AG04450 (cell line): ENCODE results near the gene PIK3R4. TPM values are rescaled to one million over a fixed set of nuclear protein-coding genes. Genes with fewer than 3 reads are reported as not detected.

Experiments
- CTCF ChIA-PET: fragments of 300-600, 350-600 bp; formaldehyde crosslinking; extraction: SDS; loops from one replicate; lab custom pipeline; 2022; ENCODE audit warnings: antibody characterized with exemption, inconsistent platforms; lab: Charles Lee
- POLR2A ChIA-PET: fragments of 350-600 bp; formaldehyde crosslinking; extraction: SDS; loops from one replicate; lab custom pipeline; 2021; ENCODE audit warnings: antibody characterized with exemption, inconsistent platforms; lab: Yijun Ruan, JAX
- DNase-seq: peaks from one replicate; pipeline ENCODE4 v3.0.0-alpha.2; 2011; ENCODE audit warnings: low read depth, low spot score
- H3K27ac ChIP-seq: one replicate; pipeline ENCODE4 v1.5.1; 2012; ENCODE audit warnings: low read depth, low read length, control low read depth
- H3K27me3 ChIP-seq: one replicate; pipeline ENCODE4 v1.6.0; 2012; ENCODE audit warnings: low read length; ENCODE audit not compliant: control insufficient read depth, insufficient read depth
- H3K4me3 ChIP-seq: 2 replicates; pipeline ENCODE4 v1.5.1; 2011; ENCODE audit warnings: mild to moderate bottlenecking, low read depth, low read length, control low read depth
- H3K9me3 ChIP-seq: 2 replicates; pipeline ENCODE4 v1.5.1; 2012; ENCODE audit warnings: low read length; ENCODE audit not compliant: control insufficient read depth, insufficient read depth
- polyA plus RNA-seq: library from polyadenylated mRNA; depleted of rRNA; stranded (reverse); fragments of >200 nt; gene quantifications from 2 replicates; pipeline ENCODE4 v1.2.3, GENCODE V29; 2011
- TF ChIP-seq, protein P1 (sequence below): IDR thresholded peaks from 2 replicates; pipeline ENCODE4 v1.5.1; 2011; ENCODE audit warnings: low read depth, low read length, control low read depth, inconsistent platforms

Gene PIK3R4
- polyA plus RNA-seq, 1 experiment: 25.6 TPM

DNA sequence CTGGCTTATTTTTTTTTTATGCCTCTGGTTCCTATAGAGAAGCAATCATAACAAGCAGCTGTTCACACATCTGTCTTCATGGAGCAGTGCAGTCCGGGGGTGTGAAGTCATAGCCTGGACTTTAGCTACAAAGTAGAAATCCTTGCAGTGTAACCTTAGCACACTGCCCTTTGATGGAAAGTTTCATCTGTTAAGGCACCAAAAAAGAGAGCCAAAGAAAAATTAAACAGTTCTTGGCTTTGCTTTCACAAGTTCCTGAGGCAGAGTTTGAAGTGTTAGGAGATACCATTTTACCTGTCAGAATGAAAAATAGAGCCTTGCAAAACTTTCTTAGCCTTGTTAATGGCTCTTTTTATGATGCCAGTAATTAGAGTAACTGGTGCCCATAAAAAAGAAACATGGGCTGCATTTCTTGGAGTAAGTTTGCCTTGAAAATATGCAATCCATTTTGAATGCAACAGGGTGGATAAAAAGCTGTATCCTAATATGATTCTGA, 84.1 kb downstream of the PIK3R4 start:
- no peaks in the 10 kb centered on the region for H3K27me3 ChIP-seq
- POLR2A ChIA-PET: interaction anchor here (0.6 kb wide), 1 partner anchor 14 kb away, joined by 3 read pairs; no protein-coding TSS in a partner anchor
- no peaks in the 10 kb centered on the region for H3K9me3 ChIP-seq
- DNase-seq: no peak
- no peak overlapping the region for H3K27ac ChIP-seq
- no peak overlapping the region for H3K4me3 ChIP-seq
- TF ChIP-seq, protein P1, sequence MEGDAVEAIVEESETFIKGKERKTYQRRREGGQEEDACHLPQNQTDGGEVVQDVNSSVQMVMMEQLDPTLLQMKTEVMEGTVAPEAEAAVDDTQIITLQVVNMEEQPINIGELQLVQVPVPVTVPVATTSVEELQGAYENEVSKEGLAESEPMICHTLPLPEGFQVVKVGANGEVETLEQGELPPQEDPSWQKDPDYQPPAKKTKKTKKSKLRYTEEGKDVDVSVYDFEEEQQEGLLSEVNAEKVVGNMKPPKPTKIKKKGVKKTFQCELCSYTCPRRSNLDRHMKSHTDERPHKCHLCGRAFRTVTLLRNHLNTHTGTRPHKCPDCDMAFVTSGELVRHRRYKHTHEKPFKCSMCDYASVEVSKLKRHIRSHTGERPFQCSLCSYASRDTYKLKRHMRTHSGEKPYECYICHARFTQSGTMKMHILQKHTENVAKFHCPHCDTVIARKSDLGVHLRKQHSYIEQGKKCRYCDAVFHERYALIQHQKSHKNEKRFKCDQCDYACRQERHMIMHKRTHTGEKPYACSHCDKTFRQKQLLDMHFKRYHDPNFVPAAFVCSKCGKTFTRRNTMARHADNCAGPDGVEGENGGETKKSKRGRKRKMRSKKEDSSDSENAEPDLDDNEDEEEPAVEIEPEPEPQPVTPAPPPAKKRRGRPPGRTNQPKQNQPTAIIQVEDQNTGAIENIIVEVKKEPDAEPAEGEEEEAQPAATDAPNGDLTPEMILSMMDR: no peak
- CTCF ChIA-PET: interaction anchor here (0.5 kb wide), 1 partner anchor 97 kb away, joined by 4 read pairs; no protein-coding TSS in a partner anchor

DNA sequence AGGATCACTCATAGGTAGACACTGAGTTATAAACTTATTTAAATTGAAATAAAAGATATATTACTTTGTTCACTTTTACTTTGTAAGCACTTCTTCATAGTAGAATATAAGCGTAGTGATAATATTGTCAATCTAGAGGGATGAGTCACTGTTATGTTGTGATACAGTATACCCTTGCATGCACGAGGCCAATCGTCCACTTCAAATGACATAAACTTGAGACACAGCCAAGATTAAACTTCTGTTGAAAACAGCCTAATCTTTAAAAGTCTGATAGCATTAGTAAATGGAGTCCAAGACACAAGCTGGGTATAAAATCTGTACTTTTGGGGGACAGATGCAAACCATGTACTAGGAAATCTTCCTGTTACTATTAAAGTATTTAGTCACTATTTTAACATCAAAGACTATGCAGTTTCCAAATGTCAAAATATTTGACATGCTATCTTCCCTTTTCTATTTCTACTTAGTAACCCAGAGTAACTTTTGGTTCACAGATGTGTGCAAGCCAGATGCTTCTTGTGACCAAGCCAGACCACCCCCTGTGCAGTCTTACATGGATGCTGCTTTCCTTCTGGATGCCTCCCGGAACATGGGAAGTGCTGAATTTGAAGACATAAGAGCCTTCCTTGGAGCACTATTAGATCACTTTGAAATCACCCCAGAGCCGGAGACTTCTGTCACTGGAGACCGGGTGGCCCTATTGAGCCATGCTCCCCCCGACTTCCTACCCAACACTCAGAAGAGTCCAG, 85.3 kb downstream of the PIK3R4 start:
- DNase-seq: peak; percentile 6
- no peak overlapping the region for H3K4me3 ChIP-seq
- TF ChIP-seq, protein P1: no peak
- no peaks in the 10 kb centered on the region; the same call in 1 of the 2 replicates for H3K9me3 ChIP-seq
- H3K27ac ChIP-seq: no peak overlapping the region
- POLR2A ChIA-PET: no interaction called here
- CTCF ChIA-PET: no interaction called here
- H3K27me3 ChIP-seq: no peaks in the 10 kb centered on the region

DNA sequence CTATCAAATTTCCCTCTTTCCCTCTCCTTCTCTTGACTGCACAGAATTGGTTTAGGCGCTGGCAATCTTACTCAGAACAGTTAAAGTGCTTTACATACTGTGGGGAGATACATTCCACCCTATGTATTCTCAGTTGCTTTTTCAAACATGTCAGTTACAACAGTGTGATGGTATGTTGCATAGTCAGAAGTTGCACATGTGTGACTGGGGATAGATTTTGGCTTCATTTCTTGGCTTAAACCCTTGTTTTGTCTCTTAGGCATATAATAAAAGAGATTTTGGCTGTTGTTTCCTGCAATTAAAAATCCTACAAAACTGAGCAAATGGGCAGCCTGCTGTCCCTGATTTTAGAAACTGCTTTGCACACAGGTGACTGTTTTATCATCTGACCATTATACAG, 86.7 kb downstream of the PIK3R4 start:
- TF ChIP-seq, protein P1: no peak
- POLR2A ChIA-PET: no interaction called here
- CTCF ChIA-PET: no interaction called here
- Histone ChIP-seq H3K4me3 (no peak overlapping the region), H3K27ac (no peak overlapping the region), H3K27me3 (no peaks in the 10 kb centered on the region), H3K9me3 (no peaks in the 10 kb centered on the region; the same call in 1 of the 2 replicates)
- no peak for DNase-seq

DNA sequence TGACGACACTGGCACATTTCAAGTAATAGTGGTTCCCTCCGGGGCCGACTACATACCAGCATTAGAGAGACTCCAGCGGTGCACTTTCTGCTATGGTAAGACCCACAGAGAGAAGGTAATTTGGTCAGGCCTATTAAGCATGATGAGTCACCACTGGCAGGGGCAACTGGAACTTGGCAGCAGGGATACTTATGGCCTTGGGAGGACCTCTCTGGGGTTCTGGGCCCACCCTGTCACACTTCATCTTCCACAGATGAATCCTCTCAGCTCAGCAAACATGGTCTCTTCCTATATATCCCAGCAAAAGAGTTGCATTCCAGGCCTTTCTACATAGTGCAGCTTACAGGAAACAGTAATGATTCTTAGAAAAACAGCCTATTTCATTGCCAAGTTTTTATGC, 88.0 kb downstream of the PIK3R4 start:
- POLR2A ChIA-PET: no interaction called here
- H3K4me3 ChIP-seq: no peak overlapping the region
- no peak for DNase-seq
- H3K27ac ChIP-seq: peak overlapping the region; percentile 21
- TF ChIP-seq, protein P1: no peak
- CTCF ChIA-PET: no interaction called here
- no peaks in the 10 kb centered on the region; the same call in 1 of the 2 replicates for H3K9me3 ChIP-seq
- H3K27me3 ChIP-seq: no peaks in the 10 kb centered on the region

DNA sequence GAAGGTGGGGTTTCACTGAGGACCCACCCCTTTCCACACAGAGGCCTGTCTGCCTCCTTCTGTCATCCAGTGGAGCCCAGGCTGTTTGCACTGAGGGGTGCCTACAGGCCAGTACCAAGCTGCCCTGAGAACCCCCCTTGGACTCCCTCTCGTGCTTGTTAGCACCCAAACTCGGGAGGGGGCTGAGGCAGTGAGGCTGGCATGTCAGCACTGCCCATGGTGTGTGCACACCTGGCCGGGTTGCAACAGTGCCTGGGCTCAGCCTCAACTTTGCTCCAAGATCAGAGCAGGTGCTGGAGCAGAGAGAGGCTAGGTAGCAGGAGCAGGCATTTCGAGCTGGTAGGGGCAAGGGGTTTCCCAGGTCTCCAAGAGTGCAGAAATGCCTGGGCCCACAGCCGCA, 90.0 kb downstream of the PIK3R4 start:
- TF ChIP-seq, protein P1: no peak
- DNase-seq: no peak
- CTCF ChIA-PET: no interaction called here
- Histone ChIP-seq H3K9me3 (no peaks in the 10 kb centered on the region; the same call in 1 of the 2 replicates), H3K27me3 (no peaks in the 10 kb centered on the region), H3K27ac (no peak overlapping the region), H3K4me3 (no peak overlapping the region)
- POLR2A ChIA-PET: no interaction called here
